Activated naive CD4-positive, alpha-beta T cell treated with anti-CD3 and anti-CD28 coated beads, Interleukin-2, amount 50 U/mL, for 24 hours (primary cell): ENCODE measurements around the gene TNFRSF6B.

Experiments used
- H3K27ac Mint-ChIP-seq: one replicate; pipeline ENCODE4 v1.8.0; 2021; ENCODE audit warnings: mild to moderate bottlenecking, mixed read lengths
- H3K27me3 Mint-ChIP-seq: one replicate; pipeline ENCODE4 v1.8.0; 2021; ENCODE audit warnings: mixed read lengths
- H3K36me3 Mint-ChIP-seq: one replicate; pipeline ENCODE4 v1.8.0; 2021; ENCODE audit warnings: mixed read lengths
- H3K4me1 Mint-ChIP-seq: one replicate; pipeline ENCODE4 v1.8.0; 2021; ENCODE audit warnings: mixed read lengths
- H3K4me3 Mint-ChIP-seq: one replicate; pipeline ENCODE4 v1.8.0; 2021; ENCODE audit warnings: mild to moderate bottlenecking, mixed read lengths
- H3K9me3 Mint-ChIP-seq: one replicate; pipeline ENCODE4 v1.8.0; 2021; ENCODE audit warnings: mixed read lengths

TNFRSF6B gene

GRCh38 chr20:63688228-63689045 is 8.0 kb upstream of the TNFRSF6B start:
- Mint-ChIP-seq H3K4me1 (peaks cover 8% of the 10 kb centered on the region), H3K9me3 (no peaks in the 10 kb centered on the region), H3K27ac (no peak overlapping the region), H3K4me3 (no peak overlapping the region), H3K36me3 (no peaks in the 10 kb centered on the region), H3K27me3 (no peaks in the 10 kb centered on the region)

- H3K27ac Mint-ChIP-seq, result no peak overlapping the region
- no peak overlapping the region for H3K4me3 Mint-ChIP-seq
- no peaks in the 10 kb centered on the region for H3K36me3 Mint-ChIP-seq
- no peaks in the 10 kb centered on the region for H3K27me3 Mint-ChIP-seq
- peaks cover 5% of the 10 kb centered on the region for H3K4me1 Mint-ChIP-seq
- H3K9me3 Mint-ChIP-seq, result no peaks in the 10 kb centered on the region
These were observed 7.1 kb upstream of the TNFRSF6B start for GRCh38 chr20:63689046-63690002.

GRCh38 chr20:63690003-63690897 is 6.2 kb upstream of the TNFRSF6B start:
- no peaks in the 10 kb centered on the region for H3K9me3 Mint-ChIP-seq
- H3K4me3 Mint-ChIP-seq, result no peak overlapping the region
- H3K4me1 Mint-ChIP-seq, result peaks cover 5% of the 10 kb centered on the region
- no peaks in the 10 kb centered on the region for H3K36me3 Mint-ChIP-seq
- no peak overlapping the region for H3K27ac Mint-ChIP-seq
- H3K27me3 Mint-ChIP-seq, result no peaks in the 10 kb centered on the region

GRCh38 chr20:63690898-63691710 is 5.3 kb upstream of the TNFRSF6B start:
- Mint-ChIP-seq H3K27me3 (no peaks in the 10 kb centered on the region), H3K9me3 (no peaks in the 10 kb centered on the region), H3K36me3 (no peaks in the 10 kb centered on the region), H3K27ac (peak overlapping the region; percentile 55), H3K4me1 (peaks cover 10% of the 10 kb centered on the region), H3K4me3 (no peak overlapping the region)

- no peaks in the 10 kb centered on the region for H3K36me3 Mint-ChIP-seq
- H3K27ac Mint-ChIP-seq, result peak overlapping the region; percentile 55
These were observed 4.6 kb upstream of the TNFRSF6B start for GRCh38 chr20:63691711-63692435.

GRCh38 chr20:63692436-63693082 is 3.9 kb upstream of the TNFRSF6B start:
- Mint-ChIP-seq H3K27ac (peak overlapping the region; percentile 55), H3K9me3 (no peaks in the 10 kb centered on the region), H3K36me3 (no peaks in the 10 kb centered on the region), H3K4me1 (peaks cover 7% of the 10 kb centered on the region), H3K4me3 (no peak overlapping the region), H3K27me3 (no peaks in the 10 kb centered on the region)

More at GRCh38 chr20:63691711-63692435, 4.6 kb upstream of the TNFRSF6B start:
- no peaks in the 10 kb centered on the region for H3K9me3 Mint-ChIP-seq
- H3K27me3 Mint-ChIP-seq, result no peaks in the 10 kb centered on the region
- H3K4me3 Mint-ChIP-seq, result no peak overlapping the region
- H3K4me1 Mint-ChIP-seq, result peaks cover 9% of the 10 kb centered on the region

GRCh38 chr20:63693083-63693732 is 3.2 kb upstream of the TNFRSF6B start:
- H3K4me3 Mint-ChIP-seq, result no peak overlapping the region
- no peaks in the 10 kb centered on the region for H3K9me3 Mint-ChIP-seq
- no peaks in the 10 kb centered on the region for H3K36me3 Mint-ChIP-seq
- no peaks in the 10 kb centered on the region for H3K27me3 Mint-ChIP-seq
- peaks cover 7% of the 10 kb centered on the region for H3K4me1 Mint-ChIP-seq
- H3K27ac Mint-ChIP-seq, result no peak overlapping the region

GRCh38 chr20:63693733-63694583 is 2.5 kb upstream of the TNFRSF6B start:
- Mint-ChIP-seq H3K36me3 (no peaks in the 10 kb centered on the region), H3K9me3 (no peaks in the 10 kb centered on the region), H3K4me3 (no peak overlapping the region), H3K27ac (peak overlapping the region; percentile 30), H3K4me1 (peaks cover 7% of the 10 kb centered on the region), H3K27me3 (no peaks in the 10 kb centered on the region)

GRCh38 chr20:63694584-63695423 is 1.6 kb upstream of the TNFRSF6B start:
- Mint-ChIP-seq H3K36me3 (no peaks in the 10 kb centered on the region), H3K9me3 (no peaks in the 10 kb centered on the region), H3K4me3 (no peak overlapping the region), H3K27ac (no peak overlapping the region), H3K4me1 (peaks cover 12% of the 10 kb centered on the region), H3K27me3 (no peaks in the 10 kb centered on the region)

- no peaks in the 10 kb centered on the region for H3K27me3 Mint-ChIP-seq
- H3K4me3 Mint-ChIP-seq, result no peak overlapping the region
- peaks cover 15% of the 10 kb centered on the region for H3K4me1 Mint-ChIP-seq
- H3K27ac Mint-ChIP-seq, result no peak overlapping the region
- no peaks in the 10 kb centered on the region for H3K36me3 Mint-ChIP-seq
- H3K9me3 Mint-ChIP-seq, result no peaks in the 10 kb centered on the region
These were observed 787 bp upstream of the TNFRSF6B start for GRCh38 chr20:63695424-63696305.

- peaks cover 15% of the 10 kb centered on the region for H3K4me1 Mint-ChIP-seq
- peak overlapping the region; percentile 30 for H3K27ac Mint-ChIP-seq
These were observed 185 bp upstream of the TNFRSF6B start for GRCh38 chr20:63696306-63696627.

More at GRCh38 chr20:63696306-63696627, 185 bp upstream of the TNFRSF6B start:
- Mint-ChIP-seq H3K9me3 (no peaks in the 10 kb centered on the region), H3K4me3 (peak overlapping the region; percentile 44), H3K27me3 (no peaks in the 10 kb centered on the region), H3K36me3 (no peaks in the 10 kb centered on the region)
